EL (cell line): ENCODE measurements around the gene TRIML1.
A peak's percentile ranks its signal among the peaks of the same experiment; 100 is the strongest.

ENCODE experiments used
- DNase-seq: peaks from one replicate; pipeline ENCODE4 v3.0.0-alpha.2; 2016

The TRIML1 gene, protein sequence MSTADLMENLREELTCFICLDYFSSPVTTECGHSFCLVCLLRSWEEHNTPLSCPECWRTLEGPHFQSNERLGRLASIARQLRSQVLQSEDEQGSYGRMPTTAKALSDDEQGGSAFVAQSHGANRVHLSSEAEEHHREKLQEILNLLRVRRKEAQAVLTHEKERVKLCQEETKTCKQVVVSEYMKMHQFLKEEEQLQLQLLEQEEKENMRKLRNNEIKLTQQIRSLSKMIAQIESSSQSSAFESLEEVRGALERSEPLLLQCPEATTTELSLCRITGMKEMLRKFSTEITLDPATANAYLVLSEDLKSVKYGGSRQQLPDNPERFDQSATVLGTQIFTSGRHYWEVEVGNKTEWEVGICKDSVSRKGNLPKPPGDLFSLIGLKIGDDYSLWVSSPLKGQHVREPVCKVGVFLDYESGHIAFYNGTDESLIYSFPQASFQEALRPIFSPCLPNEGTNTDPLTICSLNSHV

DNA sequence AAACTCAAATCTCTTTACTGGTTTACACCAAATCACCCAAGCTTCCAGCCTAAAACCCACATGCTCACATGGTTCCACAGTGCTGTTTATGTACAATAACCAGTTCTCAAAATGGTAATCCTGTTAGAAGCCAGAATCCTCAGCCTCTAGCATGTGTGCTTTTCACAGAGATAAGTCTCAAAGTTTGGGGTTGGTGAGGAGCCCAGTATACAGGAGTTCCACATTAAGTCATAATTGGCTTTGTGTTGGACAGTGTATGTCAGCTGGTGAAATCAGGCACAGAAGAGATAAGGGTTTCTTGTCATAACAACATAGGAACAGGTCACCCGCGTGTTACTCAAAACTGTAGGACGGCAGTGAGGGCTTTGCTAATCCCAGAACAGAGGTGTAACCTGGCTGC, at the start of gene TRIML1:
TRIML1 (plus strand) TSS at position 301 of the 400 bp plus-strand sequence. CDS start 118 bp downstream, outside the sequence.
- no peak for DNase-seq

DNA sequence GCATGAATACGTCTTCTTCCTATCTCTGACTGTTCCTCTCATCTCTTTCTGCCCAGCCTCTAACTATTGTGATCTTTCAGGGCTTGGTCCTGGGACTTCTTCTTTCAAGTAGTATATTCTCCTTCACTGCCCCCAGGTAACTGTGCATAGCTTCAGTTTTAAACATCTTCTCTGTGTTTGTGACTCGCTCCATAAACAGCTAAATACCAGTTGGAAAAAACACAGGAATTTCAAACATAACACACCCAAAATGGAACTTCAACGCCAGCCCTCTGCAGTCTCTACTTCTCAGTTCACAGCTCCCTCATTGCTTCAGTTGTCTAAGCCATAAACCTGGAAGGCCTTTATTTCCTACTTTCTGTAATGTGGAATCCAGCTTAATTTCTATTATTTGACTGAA, 46.4 kb upstream of the TRIML1 start:
- peak; percentile 1 for DNase-seq

DNA sequence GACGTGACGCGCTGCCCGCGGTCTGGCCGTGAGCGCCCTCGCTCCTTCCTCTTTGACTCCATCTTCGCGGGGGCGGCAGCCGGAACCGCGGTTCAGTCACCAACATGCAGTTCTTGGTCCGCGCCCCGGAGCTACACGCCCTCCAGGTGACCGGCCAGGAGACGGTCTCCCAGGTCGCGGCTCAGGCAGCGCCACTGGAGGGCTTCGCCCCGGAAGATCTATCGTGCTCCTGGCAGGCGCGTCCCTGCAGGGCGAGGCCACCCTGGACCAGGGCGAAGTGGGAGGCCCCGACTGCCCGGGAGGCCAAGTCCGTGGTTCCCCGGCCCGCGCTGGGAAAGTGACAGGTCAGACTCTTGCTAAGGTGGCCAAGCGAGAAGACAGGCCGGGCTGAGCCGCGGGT, 32.8 kb upstream of the TRIML1 start:
- DNase-seq, result no peak

DNA sequence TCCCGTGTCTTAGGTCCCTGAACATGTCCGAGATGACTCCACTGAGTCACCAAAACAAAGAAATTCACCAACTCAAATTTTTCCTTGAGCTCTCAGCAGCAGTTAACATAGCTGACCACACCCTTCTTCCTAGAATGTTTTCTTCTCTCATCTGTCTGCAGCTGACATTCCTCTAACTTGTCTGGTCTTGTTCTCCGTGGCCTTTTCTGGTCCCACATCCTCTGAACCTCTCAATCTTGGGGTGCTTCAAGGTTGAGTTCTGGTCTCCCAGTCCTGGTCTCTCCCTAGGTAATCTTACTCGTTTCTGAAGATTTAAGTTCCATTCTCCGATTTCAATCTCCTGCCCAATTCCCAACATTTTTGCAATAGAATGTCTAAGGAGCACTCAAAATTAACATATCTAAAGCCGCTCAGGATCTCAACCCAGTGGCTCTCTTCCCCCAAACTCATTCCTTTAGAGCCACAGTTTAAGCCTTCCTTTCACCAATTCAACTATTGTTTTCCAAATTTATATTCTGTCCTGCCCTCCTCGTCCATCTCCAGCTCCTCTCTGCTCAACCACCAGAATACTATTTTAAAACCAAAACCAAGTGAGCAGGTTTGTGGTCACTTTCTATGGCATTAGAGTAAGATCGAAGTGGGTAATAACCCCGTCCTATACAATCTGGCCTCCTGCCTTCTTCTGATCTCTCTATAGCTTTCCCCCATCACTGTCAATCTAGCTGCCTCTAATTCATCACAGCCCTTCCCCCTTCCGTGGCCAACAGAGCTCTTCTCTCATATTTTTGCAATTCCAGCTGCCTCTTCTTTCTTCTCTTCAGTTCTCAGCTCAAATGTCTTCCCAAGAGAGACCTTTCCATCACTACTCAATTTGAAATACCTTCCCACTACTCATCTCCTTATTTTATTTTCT, 31.1 kb upstream of the TRIML1 start:
- peak; percentile 21 for DNase-seq

DNA sequence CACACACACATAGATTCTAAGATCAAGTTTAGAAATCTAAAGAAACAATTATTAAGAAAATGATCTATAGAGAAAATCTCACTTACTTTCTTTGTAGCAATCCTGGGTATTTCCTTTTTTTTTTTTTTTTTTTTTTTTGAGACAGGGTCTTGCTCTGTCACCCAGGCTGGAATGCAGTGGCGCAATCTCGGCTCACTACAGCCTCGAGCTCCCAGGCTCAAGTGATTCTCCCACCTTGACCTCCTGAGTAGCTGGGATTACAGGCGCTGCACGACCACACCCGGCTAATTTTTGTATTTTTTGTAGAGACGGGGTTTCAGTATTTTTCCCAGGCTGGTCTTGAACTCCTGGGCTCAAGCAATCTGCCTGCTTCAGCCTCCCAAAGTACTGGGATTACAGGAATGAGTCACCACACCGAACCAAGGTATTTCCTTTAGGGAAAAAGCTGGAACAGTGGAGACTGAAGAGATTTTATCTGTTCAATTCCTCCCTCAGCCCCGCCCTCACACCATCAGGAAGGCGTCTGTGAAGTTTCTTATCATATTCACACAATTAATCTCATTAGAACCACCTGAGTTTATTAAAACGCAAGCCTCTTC, 30.0 kb upstream of the TRIML1 start, which contains the start of gene TRIML2:
TRIML2 (minus strand) TSS at position 447 of the 599 bp plus-strand sequence. CDS start 4,235 bp downstream, outside the sequence.
- DNase-seq, result peak; percentile 18

DNA sequence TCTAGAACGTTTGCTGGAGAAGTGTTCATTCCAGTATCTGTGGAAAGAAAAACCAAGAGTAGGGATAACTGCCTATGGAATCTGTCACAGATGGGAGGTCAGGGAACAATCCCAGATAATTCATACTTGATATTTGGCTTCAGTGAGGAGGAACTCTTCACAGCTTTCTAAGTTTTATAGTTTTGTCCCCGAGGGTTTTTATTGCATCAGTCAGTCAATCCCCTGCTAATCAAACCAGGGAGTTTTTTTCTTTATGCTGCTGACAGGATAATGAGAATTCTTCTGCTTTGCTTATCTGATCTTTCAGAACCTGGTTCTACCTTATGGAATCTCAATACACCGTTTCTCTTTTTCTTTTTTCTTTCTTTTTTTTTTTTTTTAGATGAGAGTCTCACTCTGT, 29.2 kb upstream of the TRIML1 start:
- no peak for DNase-seq

DNA sequence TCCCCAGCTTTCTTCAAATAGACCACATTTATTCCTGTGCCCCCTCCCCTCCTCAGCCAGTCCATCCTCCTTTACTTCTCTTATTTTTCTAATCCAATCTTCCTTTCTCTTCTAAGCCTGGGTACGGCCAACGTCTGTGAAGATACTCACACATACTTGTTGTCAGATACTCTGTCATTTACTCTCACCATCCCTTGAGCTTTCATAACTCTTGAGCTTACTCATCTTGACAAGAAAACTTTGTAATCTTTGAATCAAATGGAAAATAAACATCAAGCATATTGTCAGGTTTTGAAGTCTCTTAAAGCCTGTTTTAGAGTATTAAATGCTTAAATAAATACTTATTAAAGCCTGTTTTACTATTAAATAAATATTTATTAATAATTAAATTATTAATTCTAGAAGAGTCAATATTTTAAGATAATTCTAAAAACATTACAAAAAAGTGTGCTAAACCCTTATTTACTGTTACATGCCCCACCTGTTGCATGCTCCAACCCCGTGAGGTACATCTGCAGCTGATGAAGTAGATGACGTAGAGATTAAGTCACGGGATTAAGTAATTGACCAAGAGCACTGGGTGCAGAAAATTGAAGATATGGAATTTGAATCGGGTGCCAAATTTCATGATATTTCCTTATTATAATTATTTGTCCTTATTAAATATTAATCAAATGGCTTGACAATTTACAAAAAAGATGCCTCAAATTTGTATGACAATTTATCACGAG, 28.3 kb upstream of the TRIML1 start:
- DNase-seq, result peak; percentile 1

DNA sequence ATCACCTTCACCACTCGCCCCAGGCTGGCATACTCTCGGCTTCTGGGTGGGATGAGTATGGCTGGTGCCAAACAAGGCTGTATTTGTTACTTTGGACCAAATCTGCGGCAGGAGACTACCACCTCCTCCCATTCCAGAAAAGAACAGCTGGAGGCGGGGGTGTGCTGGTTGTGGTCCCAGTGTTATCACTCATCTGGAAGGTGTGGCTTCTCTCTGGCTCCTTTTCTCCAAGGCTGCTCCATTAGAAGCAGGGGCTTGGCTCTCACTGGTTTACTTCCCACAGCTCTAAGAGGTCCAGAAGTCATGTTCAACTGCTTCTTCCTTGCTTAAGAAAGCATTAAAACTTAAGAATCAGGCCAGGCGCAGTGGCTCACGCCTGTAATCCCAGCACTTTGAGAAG, 27.3 kb upstream of the TRIML1 start:
- no peak for DNase-seq

DNA sequence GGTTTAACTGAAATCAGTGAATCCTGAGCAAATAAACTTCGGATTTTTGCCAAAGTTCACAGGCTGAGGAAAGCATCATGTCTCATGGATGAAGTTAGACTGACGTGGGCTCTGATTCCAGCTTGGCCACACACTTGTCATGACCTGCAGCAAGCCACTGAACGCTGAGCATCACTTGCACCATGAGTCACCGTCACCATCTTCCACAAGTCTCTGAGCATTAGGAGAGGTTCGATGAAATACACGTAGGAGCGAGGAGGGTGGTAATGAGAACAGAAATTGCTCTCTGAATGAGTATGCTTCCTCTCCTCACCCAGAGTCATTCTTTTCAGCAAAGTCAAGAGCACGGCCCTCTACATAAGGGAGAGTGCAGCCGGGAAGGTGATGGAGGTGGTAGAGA, 26.1 kb upstream of the TRIML1 start:
- DNase-seq, result no peak

DNA sequence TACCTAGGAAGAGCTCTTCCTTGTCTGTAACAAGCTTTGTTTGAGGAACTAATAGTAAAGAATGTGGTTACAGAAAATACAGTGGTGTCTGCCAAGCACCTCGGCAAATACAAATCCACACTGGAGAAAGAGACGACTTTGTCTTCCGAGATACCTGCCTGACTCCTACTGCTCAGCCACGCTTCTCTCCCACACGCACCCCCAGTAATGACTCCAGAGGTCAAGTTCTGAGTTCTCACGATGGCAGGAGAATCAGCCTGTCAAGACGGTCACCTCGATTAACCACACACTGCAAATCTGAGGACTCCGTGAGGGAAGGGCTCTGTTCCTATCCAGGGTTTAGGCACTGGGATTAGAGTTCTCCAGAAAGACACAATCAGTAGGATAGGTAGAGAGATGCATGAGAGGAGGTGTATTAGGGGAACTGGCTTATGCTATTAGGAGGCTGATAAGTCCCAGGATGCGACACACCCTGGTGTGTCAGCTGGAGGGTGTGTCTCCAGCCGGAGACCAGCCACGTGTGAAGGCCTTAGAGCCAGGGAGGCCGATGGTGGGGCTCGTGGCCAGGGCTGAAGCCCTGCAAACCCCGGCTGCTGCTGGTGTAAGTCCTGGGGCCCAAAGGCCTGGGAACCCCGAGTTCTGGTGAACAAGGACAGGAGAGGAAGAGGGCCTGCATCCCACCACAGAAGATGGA, 21.5 kb upstream of the TRIML1 start:
- no peak for DNase-seq

DNA sequence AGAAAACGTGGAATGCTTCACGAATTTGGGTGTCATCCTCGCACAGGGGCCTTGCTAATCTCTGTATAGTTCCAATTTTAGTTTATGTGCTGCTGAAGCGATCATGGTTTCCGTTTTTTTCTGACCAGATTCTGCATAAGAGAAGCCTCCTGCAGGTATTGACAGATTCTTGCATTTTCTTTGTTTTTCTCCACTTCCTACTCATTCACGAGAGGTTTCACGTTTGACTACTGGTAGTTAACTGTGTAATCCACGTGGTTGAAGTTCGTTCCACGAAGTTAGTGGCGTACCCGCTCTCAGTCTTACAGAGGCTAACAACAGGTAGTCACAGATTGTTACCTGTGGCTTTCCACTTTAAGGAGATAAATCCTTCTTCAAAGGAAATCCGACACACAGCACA, 17.7 kb upstream of the TRIML1 start:
- no peak for DNase-seq

DNA sequence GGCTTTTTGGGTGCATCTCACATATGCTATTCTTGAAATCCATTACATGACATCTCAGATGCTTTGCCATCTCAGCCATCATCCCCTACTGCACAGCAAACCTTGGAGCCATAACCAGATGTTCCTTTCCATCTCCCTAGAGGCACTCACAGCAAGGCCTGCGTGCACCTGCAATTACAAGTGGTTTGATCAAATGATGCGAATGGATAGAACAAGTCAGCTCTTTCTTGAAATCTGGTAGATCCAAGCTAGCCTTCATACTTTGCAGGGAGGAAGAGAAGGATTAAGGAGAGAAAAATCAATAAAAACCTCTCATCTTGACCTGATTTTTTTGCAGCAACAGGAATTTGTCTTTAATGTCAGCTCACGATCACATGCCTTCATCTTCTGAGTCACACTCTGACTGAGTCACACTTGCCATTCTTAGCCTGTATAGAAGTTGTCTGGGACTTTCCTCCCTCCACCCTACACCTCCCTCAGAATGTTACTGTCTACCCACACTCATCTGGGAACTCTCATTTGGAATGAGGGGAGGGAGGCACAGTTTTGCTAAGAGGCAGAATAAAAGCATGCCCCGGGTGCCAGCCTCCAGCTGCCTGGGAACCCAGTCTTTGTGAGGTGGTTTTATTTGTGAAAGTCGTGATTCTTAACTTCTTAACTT, 11.9 kb upstream of the TRIML1 start:
- peak; percentile 51 for DNase-seq

DNA sequence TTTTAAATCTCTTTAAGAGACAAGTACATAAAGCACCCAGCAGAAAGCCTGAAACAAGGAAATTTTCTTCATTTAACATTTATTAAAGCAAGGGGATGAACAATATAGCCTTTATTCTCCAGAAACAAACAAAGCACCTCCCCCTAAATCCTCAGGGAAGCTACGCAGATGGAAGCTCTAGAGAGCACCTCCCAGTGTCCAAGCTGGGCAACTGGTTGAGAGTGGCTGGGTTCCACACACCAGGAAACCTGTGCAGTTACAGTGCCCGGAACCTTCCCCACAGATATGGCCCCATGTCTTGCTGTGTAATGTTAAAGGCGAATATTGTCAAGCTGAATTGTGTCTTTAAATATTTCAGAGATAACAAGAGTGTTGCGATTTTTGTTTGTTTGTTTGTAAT, 8.9 kb upstream of the TRIML1 start:
- DNase-seq, result no peak

DNA sequence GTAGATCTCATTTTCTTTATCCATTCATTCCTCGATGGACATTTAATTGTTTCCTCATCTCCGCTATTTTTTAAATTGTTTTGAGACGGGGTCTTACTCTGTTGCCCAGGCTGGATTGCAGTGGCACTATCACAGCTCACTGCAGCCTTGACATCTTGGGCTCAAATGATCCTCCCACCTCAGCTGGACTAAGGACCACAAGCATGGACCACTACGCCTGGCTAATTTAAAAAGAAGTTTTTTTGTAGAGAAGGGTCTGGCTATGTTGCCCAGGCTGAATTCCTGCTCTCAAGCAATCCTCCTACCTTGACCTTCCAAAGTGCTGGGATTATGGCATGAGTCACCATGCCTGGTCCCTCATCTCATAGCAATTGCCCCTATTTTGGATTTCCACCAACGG, 7.0 kb upstream of the TRIML1 start:
- no peak for DNase-seq

DNA sequence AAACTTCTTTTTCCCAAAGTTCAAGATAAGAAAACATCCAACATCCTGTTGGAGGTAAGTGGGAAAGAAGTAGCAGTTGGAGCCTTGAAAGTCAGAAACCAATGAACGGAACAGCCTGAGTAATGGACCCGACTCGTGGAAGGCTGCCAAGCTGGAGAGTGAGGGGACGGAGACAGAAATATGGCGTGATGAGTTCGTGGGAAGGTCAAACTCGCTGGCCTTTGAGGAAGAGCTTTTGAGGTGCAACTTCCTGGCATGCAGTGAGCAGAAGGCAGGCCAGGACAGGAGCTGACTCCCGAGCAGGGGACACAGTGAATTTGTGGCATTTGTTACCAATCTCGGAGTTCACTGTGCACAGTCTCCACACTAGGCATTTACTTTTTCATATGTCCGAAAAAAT, 1.0 kb upstream of the TRIML1 start:
- no peak for DNase-seq

DNA sequence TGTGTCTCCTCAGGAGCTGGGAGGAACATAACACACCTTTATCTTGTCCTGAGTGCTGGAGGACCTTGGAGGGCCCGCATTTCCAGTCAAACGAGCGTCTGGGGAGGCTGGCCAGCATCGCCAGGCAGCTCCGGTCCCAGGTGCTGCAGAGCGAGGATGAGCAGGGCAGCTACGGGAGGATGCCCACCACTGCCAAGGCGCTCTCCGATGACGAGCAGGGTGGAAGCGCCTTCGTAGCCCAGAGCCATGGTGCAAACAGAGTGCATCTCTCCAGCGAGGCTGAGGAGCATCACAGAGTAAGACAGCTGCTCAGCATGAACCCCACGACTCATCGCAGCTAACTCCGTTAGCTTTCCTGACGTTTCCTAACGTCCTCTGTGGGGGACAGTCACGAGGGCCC, 430 bp downstream of the TRIML1 start:
- DNase-seq, result no peak

DNA sequence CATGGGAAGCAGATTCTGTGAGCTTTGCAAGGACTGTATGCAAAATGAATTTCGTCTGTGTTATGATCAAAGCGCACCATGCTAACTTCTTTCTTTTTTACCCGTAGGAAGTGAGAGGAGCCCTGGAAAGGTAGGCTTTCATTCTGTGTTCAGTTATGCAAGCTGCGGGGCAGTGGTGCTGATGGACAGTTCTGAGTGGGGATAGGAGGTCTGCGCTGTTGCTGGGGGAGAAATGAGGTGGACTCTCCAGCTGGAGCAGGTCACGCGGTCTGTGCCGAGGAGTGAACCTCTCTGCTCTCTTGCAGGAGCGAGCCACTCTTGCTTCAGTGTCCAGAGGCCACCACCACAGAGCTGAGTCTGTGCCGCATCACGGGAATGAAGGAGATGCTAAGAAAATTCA, 4.5 kb downstream of the TRIML1 start:
- DNase-seq, result no peak

DNA sequence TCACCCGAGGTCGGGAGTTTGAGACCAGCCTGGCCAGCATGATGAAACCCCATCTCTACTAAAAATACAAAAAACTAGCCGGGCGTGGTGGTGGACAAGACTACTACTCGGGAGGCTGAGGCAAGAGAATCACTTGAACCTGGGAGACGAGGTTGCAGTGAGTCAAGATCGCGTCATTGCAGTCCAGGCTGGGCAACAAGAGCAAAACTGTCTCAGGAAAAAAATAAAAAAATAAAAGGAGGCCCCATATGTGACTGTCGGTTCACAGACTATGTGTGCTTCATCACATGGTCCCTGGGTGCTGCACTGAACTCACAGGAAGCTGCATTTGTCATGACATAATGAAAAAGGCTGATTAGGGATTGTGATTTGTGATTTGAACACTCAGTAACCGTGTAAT, 6.4 kb downstream of the TRIML1 start:
- DNase-seq, result peak; percentile 25

DNA sequence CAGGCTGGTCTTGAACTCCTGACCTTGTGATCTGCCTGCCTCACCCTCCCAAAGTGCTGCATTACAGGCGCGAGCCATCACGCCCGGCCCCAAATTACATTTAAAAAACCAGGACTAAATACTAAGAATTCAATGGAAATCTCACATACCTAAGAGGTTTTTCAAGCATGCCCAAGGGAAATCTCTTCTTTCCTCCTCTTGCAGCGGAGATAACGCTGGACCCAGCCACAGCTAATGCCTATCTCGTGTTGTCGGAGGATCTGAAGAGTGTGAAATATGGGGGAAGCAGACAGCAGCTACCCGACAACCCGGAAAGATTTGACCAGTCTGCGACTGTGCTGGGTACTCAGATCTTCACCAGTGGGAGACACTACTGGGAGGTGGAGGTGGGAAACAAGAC, 7.4 kb downstream of the TRIML1 start:
- DNase-seq, result no peak

DNA sequence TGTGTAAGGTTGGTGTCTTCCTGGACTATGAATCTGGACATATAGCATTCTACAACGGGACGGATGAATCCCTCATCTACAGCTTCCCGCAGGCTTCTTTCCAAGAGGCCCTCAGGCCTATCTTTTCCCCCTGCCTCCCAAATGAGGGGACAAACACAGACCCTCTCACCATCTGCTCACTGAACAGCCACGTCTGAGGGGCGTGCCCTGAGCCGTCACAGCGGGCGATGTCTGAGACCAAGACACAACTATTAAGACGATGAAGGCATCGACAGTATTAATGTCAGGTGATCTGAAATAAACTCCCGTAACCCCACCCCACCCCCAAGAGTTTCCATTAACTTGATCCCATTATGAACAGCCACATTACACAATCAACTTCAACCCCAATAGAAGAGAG, 7.9 kb downstream of the TRIML1 start:
- no peak for DNase-seq

DNA sequence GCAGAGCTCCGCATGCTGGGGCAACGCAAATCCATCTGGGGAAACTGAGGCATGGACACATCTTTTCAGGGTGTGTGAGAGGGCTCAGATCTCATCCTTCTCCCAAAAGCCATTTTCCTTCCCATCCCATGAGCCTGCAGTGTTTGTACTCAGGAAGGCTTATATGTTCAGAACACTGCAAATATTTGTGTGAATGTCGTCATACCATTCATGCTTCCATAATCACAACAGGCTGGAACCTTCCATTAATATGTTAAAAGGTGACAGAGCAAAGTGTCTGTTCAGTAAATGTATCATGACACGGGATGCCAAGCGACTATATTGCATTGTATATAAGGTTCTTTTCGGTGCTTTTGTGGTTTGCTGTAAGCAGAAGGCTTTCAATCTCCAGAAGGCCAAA, 8.5 kb downstream of the TRIML1 start:
- no peak for DNase-seq
